GM12892 (cell line): ENCODE results near the gene TSGA10IP.

Experiments used
- POLR2A ChIP-seq: IDR thresholded peaks from 2 replicates; pipeline ENCODE4 v1.6.1; 2011; ENCODE audit warnings: low read depth, low read length, control low read depth
- POLR2AphosphoS5 ChIP-seq: IDR thresholded peaks from 2 replicates; pipeline ENCODE4 v1.6.1; 2011; ENCODE audit warnings: low read depth, low read length, control low read depth

DNA sequence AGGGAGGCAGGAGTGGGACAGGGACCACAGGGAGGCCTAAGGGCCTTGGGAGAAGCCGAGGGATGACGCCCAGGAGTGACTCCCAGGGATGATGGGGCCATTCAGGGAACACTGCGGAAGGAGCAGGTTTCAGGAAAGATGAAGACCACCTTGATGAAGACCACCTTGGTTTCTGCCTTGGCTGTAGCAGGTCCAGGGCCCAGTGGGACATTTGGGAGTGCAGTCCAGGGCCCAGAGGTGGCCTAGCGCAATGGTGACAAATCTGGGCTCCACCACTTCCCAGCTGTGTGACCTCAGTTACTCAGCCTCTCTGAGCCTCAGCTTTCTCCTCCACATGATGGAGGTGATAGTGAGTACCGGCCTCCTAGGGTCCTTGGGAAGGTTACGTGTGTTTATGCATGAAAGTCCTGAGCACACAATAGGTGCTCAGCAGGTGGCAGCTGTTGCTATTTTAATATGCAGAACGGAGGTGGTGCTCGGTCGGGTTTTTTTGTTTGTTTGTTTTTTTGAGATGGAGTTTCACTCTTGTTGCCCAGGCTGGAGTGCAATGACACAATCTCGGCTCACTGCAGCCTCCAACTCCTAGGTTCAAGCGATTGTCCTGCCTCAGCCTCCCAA is 770 bp downstream of the TSGA10IP start:
- no peak for TF ChIP-seq POLR2AphosphoS5
- TF ChIP-seq POLR2A, result no peak
